GM19193 (cell line): ENCODE data around the gene ARX.

Source experiments
- POLR2A ChIP-seq: IDR thresholded peaks from 4 replicates; pipeline ENCODE4 v1.6.1; 2011; ENCODE audit not compliant: insufficient read depth, insufficient read length; ENCODE audit errors: extremely low read depth

The ARX gene

GRCh38 chrX:25009407-25009806, 6.4 kb downstream of the ARX start:
- no peak for TF ChIP-seq POLR2A

GRCh38 chrX:25007059-25008053, 8.4 kb downstream of the ARX start:
- TF ChIP-seq POLR2A, result no peak

DNA sequence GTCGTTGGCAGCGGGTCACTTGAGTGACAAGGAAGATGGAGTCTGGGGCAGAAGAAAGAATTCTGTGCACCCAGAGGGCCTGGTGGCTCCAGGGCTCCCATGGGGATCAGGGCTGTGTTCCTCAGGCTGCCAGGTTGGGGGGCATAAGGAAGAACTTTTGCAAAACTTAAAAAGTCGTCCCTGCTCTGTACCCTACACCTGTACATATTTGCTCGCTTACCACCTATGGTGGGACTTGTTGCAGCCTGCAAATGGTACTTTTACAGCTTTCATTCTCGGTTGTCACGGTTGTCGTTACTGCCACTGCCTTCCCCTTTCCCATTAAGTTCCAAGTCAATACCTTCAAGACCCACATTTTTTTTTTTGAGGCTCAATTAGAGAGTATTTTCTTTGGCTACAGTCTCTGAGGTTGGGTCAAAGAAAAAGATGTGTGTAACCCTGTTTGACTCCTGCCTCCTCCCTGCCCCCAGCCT, 9.1 kb downstream of the ARX start:
- no peak for TF ChIP-seq POLR2A

DNA sequence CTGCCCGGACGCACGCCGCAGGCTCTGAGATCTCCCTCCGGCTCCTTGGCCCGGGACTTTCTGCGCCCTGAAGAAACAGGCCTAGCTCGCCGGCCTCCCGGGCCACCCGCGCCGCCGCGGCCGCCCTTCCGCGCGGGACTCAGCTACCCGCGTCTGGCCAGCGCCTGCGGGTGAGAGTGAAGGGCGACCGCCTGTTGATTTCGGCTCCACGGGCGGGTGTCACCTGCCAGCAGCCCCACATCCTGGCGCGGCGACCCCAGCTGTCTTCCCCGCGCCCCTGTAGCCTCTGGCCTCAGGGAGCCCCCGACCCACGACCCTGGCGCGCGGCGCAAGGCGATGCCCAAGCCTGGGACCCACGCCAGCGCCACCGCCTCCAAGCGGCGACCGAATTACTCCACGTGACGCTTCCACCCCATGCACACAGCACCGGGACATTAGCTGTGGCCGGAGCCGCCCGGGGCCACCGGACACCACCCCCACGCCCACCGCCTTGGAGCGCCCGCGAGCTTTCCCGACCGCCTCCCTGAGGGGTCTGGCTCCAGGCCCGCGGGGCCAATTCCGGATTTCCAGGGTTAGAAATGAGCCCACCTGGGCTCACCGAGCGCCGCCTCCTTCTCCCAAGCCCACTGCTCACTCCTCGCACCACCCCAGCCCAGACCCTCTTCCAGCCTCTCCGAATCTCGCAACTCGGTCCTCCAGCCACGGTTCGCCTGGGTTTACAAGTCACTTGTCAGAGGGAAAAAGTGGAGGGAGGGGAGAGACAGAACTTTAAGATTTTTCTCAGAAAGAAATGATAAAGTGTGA, 10.2 kb downstream of the ARX start:
- TF ChIP-seq POLR2A, result no peak

GRCh38 chrX:25005034-25005381, 10.8 kb downstream of the ARX start:
- no peak for TF ChIP-seq POLR2A

GRCh38 chrX:25004485-25005032, 11.2 kb downstream of the ARX start:
- no peak for TF ChIP-seq POLR2A

DNA sequence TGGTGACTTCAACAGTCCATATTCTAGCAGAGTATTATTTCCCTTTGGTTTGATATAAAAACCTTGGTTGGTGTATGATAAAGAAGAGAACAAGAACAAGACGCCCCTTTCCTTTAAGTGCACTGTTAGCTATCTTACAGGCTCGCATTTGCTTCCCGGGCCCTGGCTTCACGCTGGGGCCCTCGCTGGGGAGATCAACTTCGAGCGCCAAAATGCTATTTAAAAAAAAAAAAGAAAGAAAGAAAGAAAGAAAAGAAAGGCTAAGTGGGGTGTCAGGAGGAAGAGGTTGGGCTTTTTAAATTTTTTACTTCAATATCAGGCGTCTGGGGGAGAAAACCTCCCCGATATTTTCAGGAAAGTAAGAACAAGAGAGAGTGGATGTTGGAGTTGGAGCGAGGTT, 11.7 kb downstream of the ARX start:
- TF ChIP-seq POLR2A, result no peak

DNA sequence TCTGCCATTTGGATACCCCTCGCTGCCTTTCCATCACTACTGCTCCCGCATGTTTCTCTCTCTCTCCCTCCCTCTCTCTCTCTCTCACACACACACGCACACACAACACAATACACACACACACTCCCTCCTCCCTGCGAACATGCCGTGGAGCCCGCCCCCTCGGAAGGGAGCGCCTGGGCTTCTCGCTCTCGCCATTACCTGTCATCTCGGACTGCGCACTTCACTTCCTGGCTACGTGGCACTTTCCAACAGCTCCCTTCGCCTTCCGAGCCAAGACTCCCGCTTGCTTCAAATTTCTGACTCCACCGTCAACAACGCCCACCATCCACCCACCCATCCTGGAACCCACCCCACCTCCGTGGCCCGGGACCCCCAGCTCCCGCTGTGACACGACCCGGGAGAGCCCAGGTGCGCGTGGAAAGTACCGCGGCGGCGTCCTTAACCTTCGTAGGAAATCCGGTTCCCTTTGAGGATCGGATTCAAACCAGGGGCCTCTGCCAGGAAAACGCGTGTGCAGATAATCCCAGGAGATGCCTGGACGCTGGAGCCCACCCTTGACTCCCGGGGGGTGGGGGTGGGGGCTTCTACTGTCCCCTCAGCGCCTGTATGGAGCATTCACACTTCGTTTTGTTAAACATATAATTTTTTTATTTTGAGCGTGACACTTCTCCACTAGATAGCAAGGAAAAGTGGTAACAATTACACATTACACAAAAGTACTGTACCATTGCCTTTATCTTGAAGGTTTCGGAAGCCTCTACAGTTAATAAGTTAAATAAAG, 12.5 kb downstream of the ARX start:
- no peak for TF ChIP-seq POLR2A

DNA sequence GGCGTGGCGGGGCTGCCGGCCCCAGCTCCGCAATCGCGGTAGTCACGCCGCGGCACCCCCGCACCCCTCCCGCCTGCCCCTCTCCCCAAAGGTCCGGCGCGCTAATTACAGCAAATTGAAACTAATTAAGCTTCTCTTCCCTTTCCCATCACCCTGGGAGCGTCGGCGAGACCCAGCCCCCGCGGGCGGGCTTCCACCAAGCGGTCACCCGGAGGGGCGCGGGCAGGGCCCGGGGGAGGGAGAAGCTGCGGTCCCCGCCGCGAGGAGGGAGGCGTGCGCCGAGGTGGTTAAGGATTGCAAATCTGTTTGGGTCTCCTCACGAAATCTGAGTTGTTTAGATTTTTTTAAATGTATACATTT, 13.1 kb downstream of the ARX start:
- TF ChIP-seq POLR2A, result no peak

DNA sequence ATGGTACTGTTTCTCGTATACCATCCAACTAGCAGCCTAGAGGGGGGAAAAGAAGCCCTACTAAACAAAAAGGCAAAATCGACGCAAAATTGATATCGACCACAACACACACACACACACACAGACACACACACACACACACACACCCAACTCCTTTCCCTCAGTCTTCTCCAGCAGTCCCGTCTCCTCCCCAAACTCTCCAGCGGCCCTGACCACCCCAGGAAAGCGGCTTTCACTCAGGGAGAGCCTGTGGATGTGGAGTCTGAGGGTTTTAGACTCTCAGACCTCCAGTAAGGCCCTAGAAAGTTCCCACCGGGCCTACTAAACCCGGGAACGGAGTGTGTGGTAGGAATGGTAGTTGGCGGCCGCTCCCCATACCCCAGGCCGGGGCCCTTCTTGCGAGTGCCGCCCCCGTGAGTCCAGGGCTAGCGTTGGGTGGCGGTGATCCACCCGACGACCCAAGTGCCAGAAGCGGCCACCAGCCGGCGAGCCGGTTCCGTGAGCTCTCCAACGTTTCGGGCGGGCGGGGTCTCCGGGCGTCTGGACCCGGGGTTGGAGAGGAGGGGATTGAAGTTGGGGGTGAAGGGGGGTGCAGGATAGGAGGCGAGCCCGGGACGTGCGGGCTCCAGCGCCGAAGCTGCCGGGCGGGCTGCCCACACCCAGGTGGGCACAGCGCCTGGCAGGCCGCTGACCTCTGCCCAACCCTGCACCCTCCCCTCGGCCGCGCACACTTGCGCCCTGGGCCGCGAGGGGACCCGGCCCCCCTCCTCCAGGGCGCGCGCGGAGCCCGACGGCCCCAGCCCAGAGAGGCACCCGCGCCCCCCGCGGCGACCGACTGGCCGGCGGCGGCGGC, 13.7 kb downstream of the ARX start:
- TF ChIP-seq POLR2A, result no peak

DNA sequence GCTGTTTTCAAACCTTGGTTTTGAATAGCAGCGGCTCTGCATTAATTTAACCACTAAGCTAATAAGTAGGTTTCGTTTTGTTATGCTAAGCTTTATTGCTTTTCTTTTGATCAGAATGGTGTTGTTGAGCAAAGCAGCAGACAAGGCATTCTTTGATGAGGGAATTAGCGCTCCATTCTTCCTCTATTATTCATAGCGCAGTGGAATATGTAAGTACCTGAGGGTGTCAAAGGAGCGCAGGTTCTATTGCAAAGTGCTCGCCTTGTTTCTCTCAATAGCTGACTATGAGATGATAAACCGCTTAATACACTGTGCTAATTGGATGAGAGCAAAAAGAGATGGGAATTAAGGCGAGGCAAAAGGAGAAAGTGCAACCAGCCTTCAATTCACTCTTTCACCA, 16.3 kb downstream of the ARX start:
- no peak for TF ChIP-seq POLR2A

DNA sequence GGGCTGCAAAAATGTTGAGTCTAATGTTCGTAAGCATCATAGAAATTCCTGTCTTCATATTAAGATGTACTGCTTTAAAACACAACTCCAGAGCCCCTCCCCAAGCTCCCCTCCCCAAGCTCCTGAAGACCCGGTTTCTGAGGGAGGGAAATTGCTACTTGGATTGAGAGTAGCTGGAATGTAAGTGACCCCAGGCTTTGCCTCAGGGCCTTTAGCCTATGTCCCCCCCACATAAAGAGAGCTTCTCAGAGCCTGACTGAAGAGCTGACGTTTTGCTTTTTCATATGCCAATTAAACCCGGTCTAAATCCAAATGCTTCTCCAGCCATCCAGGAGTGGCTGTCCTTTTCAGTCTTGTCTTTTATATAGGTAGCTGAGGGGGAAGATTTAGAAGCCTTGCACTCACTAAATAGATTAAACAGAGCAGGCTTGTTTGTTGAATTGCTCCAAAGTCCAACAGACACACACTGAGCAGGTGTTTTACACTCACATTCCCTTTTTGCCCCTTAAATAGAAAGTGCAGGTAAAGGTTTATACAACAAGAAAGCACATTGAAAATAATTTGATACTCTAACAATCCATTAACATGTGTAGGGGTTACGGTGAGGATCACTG, 19.6 kb downstream of the ARX start:
- TF ChIP-seq POLR2A, result no peak

GRCh38 chrX:24993879-24994278, 21.9 kb downstream of the ARX start:
- TF ChIP-seq POLR2A, result no peak
